Measurements from ENCODE around the gene SGSM1. TPM values are rescaled to one million over a fixed set of nuclear protein-coding genes. Genes with fewer than 3 reads are reported as not detected.

SGSM1 gene
- total RNA-seq, 1 donor from 2014 or later = 11.6 TPM

DNA sequence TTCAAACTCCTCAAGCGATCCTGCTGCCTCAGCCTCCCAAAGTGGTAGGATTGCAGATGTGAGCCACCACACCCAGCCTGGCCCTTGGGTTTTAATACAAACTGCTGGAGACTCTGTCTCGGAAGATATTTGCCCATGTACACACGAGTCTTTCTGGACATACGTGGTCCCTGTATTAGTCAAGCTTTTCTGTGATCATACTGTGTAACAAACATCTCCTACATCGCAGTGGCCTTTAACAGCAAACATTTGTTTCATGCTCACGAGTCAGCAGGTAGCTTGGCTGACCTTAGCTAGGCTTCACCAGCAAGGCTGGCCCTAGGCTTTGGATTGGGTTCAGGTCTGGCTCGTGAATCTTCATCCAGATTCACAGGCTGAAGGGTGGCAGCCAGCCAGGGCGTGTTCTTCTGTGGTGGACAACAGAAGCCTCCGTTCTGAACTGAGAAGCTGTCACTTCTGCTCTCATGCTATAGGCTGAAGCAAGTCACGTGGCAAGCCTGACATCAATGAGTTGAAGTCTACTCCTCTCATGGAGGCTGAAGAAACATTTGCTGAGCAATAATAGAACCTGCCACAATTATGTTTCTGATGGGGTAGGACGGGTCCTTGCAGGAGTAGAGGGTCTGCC lies 155.3 kb downstream of the SGSM1 start:
- intact Hi-C loops (cut with micrococcal nuclease) = no loop called here
- ATAC-seq (no peak), DNase-seq (no peak)

DNA sequence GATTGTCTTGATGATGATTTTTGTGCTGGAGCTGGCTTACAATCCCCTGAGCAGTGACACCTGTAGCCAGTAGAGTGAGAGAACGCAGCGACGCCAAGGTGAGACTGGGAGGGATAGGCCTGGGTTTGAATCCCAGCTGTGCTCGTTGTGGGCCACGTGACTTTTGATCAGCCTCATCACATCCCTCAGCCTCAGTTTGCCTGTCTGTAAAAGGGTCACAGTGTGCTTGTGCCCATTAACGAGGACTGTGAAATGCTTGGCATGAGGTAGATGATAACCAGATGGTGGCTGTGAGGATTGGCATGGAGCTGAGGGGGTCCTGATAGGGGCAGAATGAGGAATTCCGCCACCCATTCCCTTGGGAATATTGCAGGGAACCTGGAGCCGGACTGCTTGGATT lies 156.1 kb downstream of the SGSM1 start:
- ATAC-seq (no peak), DNase-seq (no peak)
- intact Hi-C loops (cut with micrococcal nuclease) = no loop called here

DNA sequence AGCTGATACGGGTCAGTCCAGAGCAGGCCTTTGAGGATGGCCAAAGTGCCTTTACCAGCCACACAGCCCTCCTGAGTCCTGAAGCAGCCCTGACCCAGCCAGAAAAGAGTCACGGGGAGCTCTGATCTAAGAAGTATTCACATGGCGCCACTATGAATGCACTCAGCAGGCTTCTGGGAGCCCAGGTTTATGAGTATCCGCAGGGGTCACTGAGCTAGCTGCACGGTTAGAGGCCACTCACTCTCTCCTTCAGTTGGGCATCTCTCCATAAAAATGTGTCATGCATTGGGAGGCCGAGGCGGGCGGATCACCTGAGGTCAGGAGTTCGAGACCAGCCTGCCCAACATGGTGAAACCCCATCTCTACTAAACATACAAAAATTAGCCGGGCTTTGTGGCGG lies 156.8 kb downstream of the SGSM1 start:
- ATAC-seq (no peak), DNase-seq (no peak)
- intact Hi-C loops (cut with micrococcal nuclease) = no loop called here

DNA sequence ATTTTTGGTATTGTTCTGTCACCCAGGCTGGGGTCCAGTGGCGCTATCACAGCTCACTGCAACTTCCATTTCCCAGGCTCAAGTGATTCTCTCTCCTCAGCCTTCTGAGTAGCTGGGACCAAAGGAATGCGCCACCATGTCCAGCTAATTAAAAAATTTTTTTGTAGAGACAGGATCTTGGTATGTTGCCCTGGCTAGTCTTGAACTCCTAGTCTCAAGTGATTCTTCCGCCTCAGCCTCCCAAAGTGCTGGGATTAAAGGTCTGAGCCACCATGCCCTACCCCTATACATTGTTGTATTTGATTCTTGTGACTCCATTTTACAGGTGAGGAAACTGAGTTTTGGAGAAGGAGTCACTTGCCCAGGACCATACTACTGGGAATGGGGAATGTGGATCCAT lies 158.4 kb downstream of the SGSM1 start:
- no peak for ATAC-seq
- DNase-seq = no peak
- intact Hi-C loops (cut with micrococcal nuclease) = no loop called here

DNA sequence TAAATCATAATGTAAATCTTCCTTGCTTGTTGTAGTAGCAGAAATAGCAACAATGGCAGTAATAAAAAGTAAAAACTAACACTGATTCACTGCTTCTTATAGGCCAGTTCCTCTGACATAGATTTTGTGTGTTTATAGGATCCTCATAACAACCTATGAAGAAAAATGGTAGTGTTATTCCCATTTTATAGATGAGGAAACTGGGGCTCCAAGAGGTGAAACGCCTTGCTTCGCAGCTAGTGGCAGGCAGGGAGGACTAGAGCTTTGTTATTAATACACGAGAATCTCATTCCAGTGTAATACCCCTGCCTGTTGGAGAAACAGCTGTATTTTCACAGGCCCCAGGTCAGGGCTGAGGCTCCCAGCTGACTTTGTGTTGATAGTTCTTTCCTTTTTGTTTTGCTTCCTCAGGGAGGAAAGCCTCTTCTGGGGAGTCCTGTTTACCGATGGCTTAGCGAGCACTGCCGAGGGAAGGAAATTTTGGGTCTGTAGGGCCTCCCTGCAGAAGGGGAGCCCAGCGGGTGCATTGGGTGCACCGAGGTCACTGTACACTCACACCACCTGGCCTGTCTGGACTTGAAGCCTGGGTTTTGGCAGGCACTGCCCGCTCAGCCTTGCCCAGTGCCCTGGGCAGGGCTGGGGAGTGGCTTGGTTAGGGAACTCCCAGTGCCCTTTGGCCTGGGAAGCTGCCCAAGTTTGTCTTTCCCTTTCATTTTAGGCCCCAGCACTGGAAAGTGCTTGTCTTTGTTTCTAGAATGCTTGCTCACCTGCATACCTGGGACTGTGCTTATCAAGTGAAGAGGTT lies 160.0 kb downstream of the SGSM1 start:
- peak; percentile 54 for DNase-seq
- ATAC-seq = peak; percentile 45
- intact Hi-C loops (cut with micrococcal nuclease) = no loop called here

DNA sequence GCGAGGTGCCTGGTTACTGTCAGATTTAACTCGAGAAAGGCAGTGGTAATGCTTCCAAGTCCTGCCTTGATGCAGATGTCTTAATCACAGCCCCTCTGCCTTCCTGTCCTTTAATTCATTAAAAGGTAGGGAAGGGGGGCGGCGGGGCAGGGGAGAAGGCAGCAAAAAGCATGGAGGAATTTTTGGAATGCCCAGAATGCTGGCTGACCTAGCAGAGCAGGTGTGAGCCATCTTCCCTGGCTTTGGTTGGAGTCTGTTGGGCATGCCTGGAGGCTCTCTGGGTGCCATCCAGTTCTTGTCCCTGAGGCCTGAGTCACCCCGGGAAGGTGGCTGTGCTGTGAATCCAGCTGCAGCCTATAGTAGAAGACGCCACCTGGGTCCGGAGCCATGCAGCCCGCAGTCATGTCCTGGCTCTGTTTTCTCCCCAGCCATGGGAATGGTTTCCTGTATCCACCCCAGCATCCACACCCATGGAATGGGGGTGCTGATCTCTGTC lies 162.1 kb downstream of the SGSM1 start:
- no peak for DNase-seq
- ATAC-seq = peak; percentile 48
- intact Hi-C loops (cut with micrococcal nuclease) = no loop called here

DNA sequence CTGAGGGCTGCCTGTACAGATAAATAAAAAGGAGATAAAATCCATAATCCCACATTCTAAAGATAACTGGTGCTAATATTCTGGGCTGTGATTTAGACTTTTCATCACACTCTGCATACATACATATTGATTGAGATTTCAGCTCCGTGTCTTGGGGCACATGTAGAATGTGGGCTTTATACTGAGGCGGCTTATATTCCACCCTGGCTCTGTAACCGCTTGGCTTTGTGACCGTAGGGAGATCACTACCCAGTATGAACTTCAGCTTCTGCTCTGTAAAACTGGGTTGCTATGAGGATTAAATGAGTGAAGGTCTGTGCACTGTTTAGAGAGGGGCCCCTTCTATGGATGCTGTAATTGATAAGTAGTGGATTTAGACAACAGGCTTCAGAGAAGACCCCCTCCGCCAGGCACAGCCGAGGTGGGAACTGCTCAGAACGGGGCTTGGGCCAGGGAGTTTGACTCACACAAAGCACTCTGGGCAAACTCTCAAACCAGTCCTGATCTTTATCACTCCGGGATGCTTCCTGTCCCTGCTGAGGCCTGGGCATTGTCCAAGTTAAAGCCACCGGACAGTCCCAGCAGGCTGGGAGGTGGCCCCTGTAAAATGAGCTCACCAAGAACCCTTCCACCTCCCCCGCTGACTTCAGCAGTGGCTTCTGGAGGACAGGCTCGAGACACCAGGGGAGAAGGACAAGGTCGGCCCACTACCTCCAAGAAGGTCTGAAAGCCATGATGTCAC lies 163.7 kb downstream of the SGSM1 start:
- ATAC-seq = peak; percentile 79
- intact Hi-C loops (cut with micrococcal nuclease) = loop anchor here (2.0 kb wide), 1 partner anchor 45 kb away; no protein-coding TSS in a partner anchor
- peak; percentile 59 for DNase-seq

DNA sequence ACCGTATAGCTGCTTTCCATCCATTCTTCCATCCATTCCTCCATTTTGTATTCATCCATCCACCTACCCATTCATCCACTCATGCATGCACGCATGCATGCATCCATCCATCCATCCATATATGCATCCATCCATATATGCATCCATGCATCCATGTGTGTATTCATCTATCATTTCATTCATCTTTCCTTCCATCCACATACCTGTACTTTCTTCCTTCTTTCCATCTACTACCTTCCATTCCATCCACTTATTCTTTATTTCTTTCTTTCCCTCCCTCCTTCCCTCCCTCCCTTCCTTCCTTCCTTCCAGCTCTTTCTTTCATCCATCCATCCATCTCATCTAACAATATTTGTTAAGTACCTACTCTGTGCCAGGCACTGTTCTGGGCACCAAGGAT lies 166.4 kb downstream of the SGSM1 start:
- intact Hi-C loops (cut with micrococcal nuclease) = no loop called here
- ATAC-seq = no peak
- no peak for DNase-seq

DNA sequence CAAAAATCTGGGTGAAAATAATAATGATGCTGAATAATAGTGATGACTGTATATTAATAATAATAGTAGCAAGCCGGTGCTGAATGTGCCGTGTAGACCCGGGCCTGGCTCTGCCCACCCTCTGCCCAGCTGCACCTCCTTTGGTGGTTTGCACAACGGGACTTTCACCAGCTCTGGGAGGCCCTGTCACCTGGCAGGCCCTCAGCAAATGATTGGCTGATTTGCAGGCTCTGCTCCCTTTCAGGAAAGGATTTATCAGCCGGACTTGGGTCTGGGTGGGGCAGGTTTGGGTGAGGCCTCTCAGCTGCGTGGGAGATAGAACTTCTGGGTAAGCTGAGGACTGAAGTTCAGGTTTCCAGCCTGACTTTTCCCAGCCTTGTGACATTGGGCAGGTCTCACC lies 167.9 kb downstream of the SGSM1 start:
- intact Hi-C loops (cut with micrococcal nuclease) = no loop called here
- ATAC-seq (no peak), DNase-seq (no peak)

DNA sequence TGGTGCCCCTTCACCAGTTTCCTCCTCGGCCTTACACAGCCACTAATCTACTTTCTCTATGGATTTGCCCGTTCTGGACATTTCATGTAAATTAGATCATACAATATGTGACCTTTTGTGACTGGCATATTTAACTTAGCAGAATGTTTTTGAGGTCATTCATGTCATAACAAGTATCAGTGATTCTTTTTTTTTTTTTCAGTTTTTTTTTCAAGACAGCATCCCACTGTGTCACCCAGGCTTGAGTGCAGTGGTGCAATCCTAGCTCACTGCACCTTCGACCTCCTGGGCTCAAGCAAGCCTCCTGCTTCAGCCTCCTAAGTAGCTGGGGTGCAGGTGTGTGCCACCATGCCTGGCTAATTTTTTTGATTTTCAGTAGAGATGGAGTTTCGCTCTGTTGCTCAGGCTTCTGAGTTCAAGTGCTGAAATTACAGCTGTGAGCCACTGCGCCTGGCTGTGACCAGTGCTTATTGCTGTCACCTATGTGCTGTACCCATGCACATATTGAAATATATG lies 169.2 kb downstream of the SGSM1 start:
- ATAC-seq = no peak
- no peak for DNase-seq
- intact Hi-C loops (cut with micrococcal nuclease) = no loop called here

DNA sequence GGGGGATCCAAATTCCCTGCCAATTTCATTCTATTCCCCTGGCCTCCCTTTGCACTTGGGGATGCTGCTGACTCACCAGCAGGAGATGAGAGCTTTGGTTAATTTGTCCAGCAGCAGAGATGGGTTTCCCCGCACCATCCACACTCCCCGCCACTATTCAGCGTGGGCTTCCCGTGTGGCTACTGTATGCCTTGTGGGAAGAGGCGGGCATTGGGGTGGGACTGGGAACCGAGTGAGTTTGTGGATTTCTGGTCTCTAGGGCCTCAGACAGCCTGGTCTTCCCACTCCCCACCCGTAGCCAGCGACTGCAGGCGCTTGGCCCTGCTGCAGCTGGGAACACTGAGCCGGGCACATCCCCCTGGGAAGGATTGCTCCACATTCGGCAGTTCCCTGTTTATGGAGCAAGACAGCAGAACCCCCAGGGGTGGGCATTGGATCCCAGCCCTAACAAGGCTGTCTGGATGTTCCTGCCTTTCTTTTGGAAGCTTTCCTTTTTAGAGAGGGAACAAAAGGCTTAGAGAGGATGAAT lies 169.9 kb downstream of the SGSM1 start:
- DNase-seq (peak; percentile 80), ATAC-seq (peak; percentile 79)
- intact Hi-C loops (cut with micrococcal nuclease) = no loop called here

DNA sequence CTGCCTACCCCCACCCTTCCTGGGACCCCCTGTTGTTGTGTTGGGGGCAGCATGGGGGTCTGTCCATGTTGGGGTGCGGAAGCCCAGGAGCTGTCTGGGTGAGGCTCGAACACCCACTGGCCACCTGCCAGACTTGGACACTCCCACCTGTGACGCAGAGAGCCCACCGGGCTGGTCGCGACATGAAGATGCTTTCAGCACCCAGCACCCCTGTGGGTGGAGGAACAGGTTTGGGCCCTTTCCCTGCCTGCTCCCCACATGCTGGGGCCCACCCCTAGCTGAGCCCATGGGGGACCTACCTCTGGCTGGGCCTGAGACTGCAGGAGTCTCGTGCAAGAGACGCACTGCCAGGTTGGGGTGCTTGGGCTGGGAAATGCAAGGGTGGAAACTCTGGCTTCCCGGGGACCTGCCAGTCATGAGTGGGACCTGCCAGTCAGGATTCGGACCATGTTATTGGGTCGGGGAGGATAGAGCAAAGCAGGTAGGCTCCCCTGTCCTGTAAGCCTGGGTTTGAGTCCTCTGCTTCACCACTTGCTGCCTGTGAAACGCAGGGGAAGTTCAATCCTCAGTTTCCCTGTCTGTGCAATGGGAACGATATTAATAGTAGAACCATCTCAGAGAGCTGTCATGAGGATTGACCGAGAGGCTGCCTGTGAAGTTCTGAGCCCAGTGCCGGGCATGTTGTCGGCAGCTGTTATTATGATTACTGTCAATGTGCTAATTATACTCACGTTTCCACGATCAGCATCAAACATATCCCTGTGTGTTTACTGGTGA lies 170.6 kb downstream of the SGSM1 start:
- intact Hi-C loops (cut with micrococcal nuclease) = no loop called here
- ATAC-seq = peak; percentile 2
- DNase-seq = no peak

Other genes starting within 250 kb of the SGSM1 start
- gene LRRC75B, start 213.1 kb upstream of the SGSM1 start, total RNA-seq = 6.9 TPM
- 1.2 TPM for gene GGT1, start 203.0 kb upstream of the SGSM1 start, total RNA-seq
- gene PIWIL3, start 31.5 kb upstream of the SGSM1 start, total RNA-seq = not detected
- gene LHFPL7, start 140.5 kb downstream of the SGSM1 start, total RNA-seq = not detected
- 11.6 TPM for gene KIAA1671, start 146.5 kb downstream of the SGSM1 start, total RNA-seq

Measured in left ventricle myocardium superior (tissue), 1 donor.